DOHH2 (cell line): ENCODE data around the gene PYY.

ENCODE experiments used
- CTCF ChIP-seq: fragments of 200-600 bp; sonication (generic); IDR thresholded peaks from one replicate; pipeline ENCODE4 v1.5.1; 2014; ENCODE audit warnings: antibody characterized with exemption, mild to moderate bottlenecking, low read depth, low read length; ENCODE audit not compliant: poor library complexity, severe bottlenecking
- EZH2phosphoT487 ChIP-seq: fragments of 200-600 bp; sonication (generic); IDR thresholded peaks from 2 replicates; pipeline ENCODE4 v1.6.1; 2017; ENCODE audit warnings: borderline replicate concordance, mild to moderate bottlenecking, antibody characterized with exemption, low read length, moderate library complexity, mixed read lengths

GRCh38 chr17:43906951-43907424 lies 46.8 kb downstream of the PYY start:
- TF ChIP-seq CTCF (no peak), EZH2phosphoT487 (0 out of 2 replicates have a peak, but pooled peaks have one; percentile 41)
